GM18861 (cell line): ENCODE data around the gene MATR3.
A peak's percentile ranks its signal among the peaks of the same experiment; 100 is the strongest.

Experiments
- ATAC-seq: cut with Tn5 transposase; IDR thresholded peaks from one replicate; pipeline ENCODE4 v1.9.1; 2021; ENCODE audit not compliant: unreplicated experiment

MATR3 gene

GRCh38 chr5:139271201-139272027, 22.1 kb upstream of the MATR3 start:
- ATAC-seq = no peak

GRCh38 chr5:139272471-139273321, 20.8 kb upstream of the MATR3 start:
- no peak for ATAC-seq

- ATAC-seq = no peak
Observed at GRCh38 chr5:139273322-139273571, 20.3 kb upstream of the MATR3 start.

- peak; percentile 66 for ATAC-seq
Observed at GRCh38 chr5:139273572-139274289, 19.8 kb upstream of the MATR3 start.

- ATAC-seq = no peak
Observed at GRCh38 chr5:139275536-139275935, 18.0 kb upstream of the MATR3 start.

- ATAC-seq = no peak
Observed at GRCh38 chr5:139275956-139276355, 17.6 kb upstream of the MATR3 start.

- ATAC-seq = no peak
Observed at GRCh38 chr5:139276426-139276825, 17.1 kb upstream of the MATR3 start.

GRCh38 chr5:139277171-139277570, 16.4 kb upstream of the MATR3 start:
- no peak for ATAC-seq

GRCh38 chr5:139278540-139279274, 14.8 kb upstream of the MATR3 start:
- no peak for ATAC-seq

- no peak for ATAC-seq
Observed at GRCh38 chr5:139282197-139282557, 11.4 kb upstream of the MATR3 start.

- no peak for ATAC-seq
Observed at GRCh38 chr5:139283252-139284166, 10.0 kb upstream of the MATR3 start.

GRCh38 chr5:139284295-139284694, 9.2 kb upstream of the MATR3 start:
- no peak for ATAC-seq

- no peak for ATAC-seq
Observed at GRCh38 chr5:139285651-139286392, 7.7 kb upstream of the MATR3 start.

- ATAC-seq = no peak
Observed at GRCh38 chr5:139287890-139288635, 5.5 kb upstream of the MATR3 start.

GRCh38 chr5:139291051-139291450, 2.5 kb upstream of the MATR3 start:
- no peak for ATAC-seq

GRCh38 chr5:139293202-139293506, 386 bp upstream of the MATR3 start:
- no peak for ATAC-seq

GRCh38 chr5:139294374-139295165, 1.0 kb downstream of the MATR3 start:
- ATAC-seq = peak; percentile 18
